H9 (cell line): ENCODE results near the gene PHACTR1. TPM values are rescaled to one million over a fixed set of nuclear protein-coding genes. Genes with fewer than 3 reads are reported as not detected.

Experiments used
- DNase-seq: peaks from one replicate; pipeline ENCODE4 v3.0.0-alpha.2; 2017
- H2AFZ ChIP-seq: one replicate; pipeline ENCODE4 v1.6.1; 2013; ENCODE audit warnings: mild to moderate bottlenecking, low read length, control low read depth, moderate library complexity
- H2AK5ac ChIP-seq: 2 replicates; pipeline ENCODE4 v1.6.1; 2013; ENCODE audit warnings: low read length, control low read depth, mixed read lengths; ENCODE audit not compliant: insufficient read length
- H2BK120ac ChIP-seq: one replicate; pipeline ENCODE4 v1.6.1; 2013; ENCODE audit warnings: low read depth, mild to moderate bottlenecking, low read length, control low read depth, inconsistent platforms; ENCODE audit not compliant: poor library complexity, severe bottlenecking
- H2BK12ac ChIP-seq: 2 replicates; pipeline ENCODE4 v1.6.1; 2013; ENCODE audit warnings: low read length, control low read depth, mixed read lengths, low read depth; ENCODE audit not compliant: insufficient read length
- H2BK15ac ChIP-seq: 2 replicates; pipeline ENCODE4 v1.6.1; 2013; ENCODE audit warnings: low read depth, low read length, control low read depth
- H2BK20ac ChIP-seq: one replicate; pipeline ENCODE4 v1.6.1; 2013; ENCODE audit warnings: low read depth, mild to moderate bottlenecking, low read length, control low read depth, inconsistent platforms; ENCODE audit not compliant: poor library complexity, severe bottlenecking
- H2BK5ac ChIP-seq: 2 replicates; pipeline ENCODE4 v1.6.1; 2013; ENCODE audit warnings: low read length, control low read depth, mixed read lengths; ENCODE audit not compliant: insufficient read length
- H3K14ac ChIP-seq: 2 replicates; pipeline ENCODE4 v1.6.1; 2013; ENCODE audit warnings: low read length, control low read depth; ENCODE audit not compliant: insufficient read depth
- H3K18ac ChIP-seq: 2 replicates; pipeline ENCODE4 v1.6.1; 2013; ENCODE audit warnings: low read depth, mild to moderate bottlenecking, mixed read lengths, low read length, control low read depth; ENCODE audit not compliant: insufficient read length
- H3K23ac ChIP-seq: 2 replicates; pipeline ENCODE4 v1.6.1; 2013; ENCODE audit warnings: low read length, control low read depth, mixed read lengths, low read depth; ENCODE audit not compliant: insufficient read length
- H3K23me2 ChIP-seq: 2 replicates; pipeline ENCODE4 v1.6.1; 2013; ENCODE audit warnings: low read depth, mild to moderate bottlenecking, mixed read lengths, low read length, control low read depth; ENCODE audit not compliant: insufficient read length, poor library complexity, severe bottlenecking
- H3K27ac ChIP-seq: 2 replicates; pipeline ENCODE4 v1.5.1; 2013; ENCODE audit warnings: low read length, control low read depth, mixed read lengths, low read depth; ENCODE audit not compliant: insufficient read length
- H3K27me3 ChIP-seq: 2 replicates; pipeline ENCODE4 v1.6.1; 2013; ENCODE audit warnings: low read length, control low read depth, inconsistent platforms; ENCODE audit not compliant: insufficient read depth
- H3K4ac ChIP-seq: 2 replicates; pipeline ENCODE4 v1.6.1; 2013; ENCODE audit warnings: low read depth, mild to moderate bottlenecking, control low read depth, inconsistent platforms, low read length, moderate library complexity
- H3K4me1 ChIP-seq: 2 replicates; pipeline ENCODE4 v1.6.1; 2013; ENCODE audit warnings: low read length, control low read depth, inconsistent platforms; ENCODE audit not compliant: insufficient read depth
- H3K4me2 ChIP-seq: 2 replicates; pipeline ENCODE4 v1.6.1; 2013; ENCODE audit warnings: low read length, control low read depth, mixed read lengths; ENCODE audit not compliant: insufficient read length, insufficient read depth
- H3K56ac ChIP-seq: 2 replicates; pipeline ENCODE4 v1.6.1; 2013; ENCODE audit warnings: low read depth, mild to moderate bottlenecking, mixed read lengths, low read length, control low read depth; ENCODE audit not compliant: insufficient read length
- H3K79me1 ChIP-seq: 2 replicates; pipeline ENCODE4 v1.6.1; 2013; ENCODE audit warnings: low read depth, mild to moderate bottlenecking, moderate library complexity, low read length, control low read depth, inconsistent platforms; ENCODE audit not compliant: insufficient read depth, poor library complexity, severe bottlenecking
- H3K79me2 ChIP-seq: 2 replicates; pipeline ENCODE4 v1.6.1; 2013; ENCODE audit warnings: low read length, control low read depth, inconsistent platforms; ENCODE audit not compliant: insufficient read depth
- H3K9ac ChIP-seq: 2 replicates; pipeline ENCODE4 v1.6.1; 2013; ENCODE audit warnings: low read length, control low read depth, mixed read lengths; ENCODE audit not compliant: insufficient read length; ENCODE audit errors: extremely low read depth
- H3K9me3 ChIP-seq: one replicate; pipeline ENCODE4 v1.6.1; 2013; ENCODE audit warnings: low read depth, low read length, inconsistent platforms; ENCODE audit not compliant: control insufficient read depth
- H3T11ph ChIP-seq: one replicate; pipeline ENCODE4 v1.6.1; 2013; ENCODE audit warnings: mild to moderate bottlenecking, low read length, control low read depth, inconsistent platforms
- H4K20me1 ChIP-seq: one replicate; pipeline ENCODE4 v1.6.1; 2013; ENCODE audit not compliant: control insufficient read depth, insufficient read length, insufficient read depth
- H4K5ac ChIP-seq: 2 replicates; pipeline ENCODE4 v1.6.1; 2013; ENCODE audit warnings: low read depth, mild to moderate bottlenecking, mixed read lengths, low read length, control low read depth; ENCODE audit not compliant: insufficient read length
- H4K8ac ChIP-seq: replicated peaks from 2 replicates; pipeline ENCODE4 v1.6.1; 2013; ENCODE audit warnings: low read length, control low read depth, mixed read lengths, low read depth; ENCODE audit not compliant: insufficient read length
- H4K91ac ChIP-seq: 2 replicates; pipeline ENCODE4 v1.6.1; 2013; ENCODE audit warnings: low read depth, mild to moderate bottlenecking, moderate library complexity, mixed read lengths, low read length, control low read depth; ENCODE audit not compliant: insufficient read length
- H3K27ac Mint-ChIP-seq, 3 experiments: 2 replicates in 2 of 3; 3 replicates in 1 of 3; pipeline ENCODE4 v1.8.0; 2020 to 2021; ENCODE audit warnings: mixed read lengths in 3 of 3, mild to moderate bottlenecking in 1 of 3, moderate library complexity in 1 of 3
- H3K27me3 Mint-ChIP-seq: 2 replicates; pipeline ENCODE4 v1.8.0; 2021; ENCODE audit warnings: low read depth, mild to moderate bottlenecking, moderate library complexity, mixed read lengths
- H3K36me3 Mint-ChIP-seq, 3 experiments: 2 replicates in 2 of 3; 3 replicates in 1 of 3; pipeline ENCODE4 v1.8.0; 2020 to 2021; ENCODE audit warnings: low read depth in 3 of 3, mixed read lengths in 3 of 3; ENCODE audit not compliant: insufficient read depth in 1 of 3
- H3K4me1 Mint-ChIP-seq, 2 experiments: 2 replicates each; pipeline ENCODE4 v1.8.0; 2020; ENCODE audit warnings: mixed read lengths in 2 of 2
- H3K4me3 Mint-ChIP-seq, 2 experiments: 2 replicates in 1 of 2; 3 replicates in 1 of 2; pipeline ENCODE4 v1.8.0; 2020 to 2021; ENCODE audit warnings: mild to moderate bottlenecking in 2 of 2, mixed read lengths in 2 of 2, moderate library complexity in 1 of 2
- H3K9me3 Mint-ChIP-seq, 2 experiments: 2 replicates in 1 of 2; 3 replicates in 1 of 2; pipeline ENCODE4 v1.8.0; 2020; ENCODE audit warnings: mild to moderate bottlenecking in 2 of 2, mixed read lengths in 2 of 2, moderate library complexity in 1 of 2
- CTCF ChIP-seq: fragments of 200-600 bp; sonication (generic); conservative IDR thresholded peaks from 3 replicates; pipeline ENCODE4 v1.8.0; 2021; ENCODE audit warnings: antibody characterized with exemption, mild to moderate bottlenecking
- WGBS: extraction: QIAGEN DNeasy Blood & Tissue Kit; methylation state at CpG from one replicate; pipeline ENCODE4 v1.1.7; 2013; ENCODE audit warnings: missing lambda C conversion rate, low lambda C conversion rate, mixed read lengths; ENCODE audit not compliant: insufficient read length; ENCODE audit errors: extremely low coverage; 5-methylcytosine and 5-hydroxymethylcytosine counted together
- total RNA-seq: library from RNA; stranded (reverse); gene quantifications from 2 replicates; pipeline ENCODE4 v1.2.1, GENCODE V29; 2021

The PHACTR1 gene
- total RNA-seq, 1 experiment from 2014 or later: 15.9 TPM

DNA sequence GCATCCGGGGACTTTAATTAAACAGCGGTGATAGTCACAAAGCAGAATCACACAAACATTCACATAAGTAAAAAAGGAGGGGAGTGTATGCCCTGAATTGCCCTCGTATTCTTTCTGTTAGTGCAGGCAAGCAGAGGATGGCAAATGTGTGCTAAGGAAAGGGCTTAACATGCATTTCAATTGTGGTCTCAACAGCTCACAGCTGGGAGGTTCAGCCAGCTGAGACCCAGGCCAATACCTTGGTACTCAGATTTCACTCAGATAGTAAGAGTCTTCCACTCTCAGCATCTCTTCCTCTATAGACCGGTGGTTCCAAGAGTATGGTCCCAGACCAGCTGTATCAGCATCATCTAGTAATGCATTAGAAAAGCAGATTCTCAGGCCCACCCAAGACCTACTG, 215.1 kb downstream of the PHACTR1 start:
- Mint-ChIP-seq H3K4me1 (peaks cover 20 to 22% of the 10 kb centered on the region in 2 experiments), H3K27ac (no peak overlapping the region), H3K4me3 (no peak overlapping the region), H3K27me3 (no peaks in the 10 kb centered on the region; the same call in 1 of the 2 replicates), H3K9me3 (no peaks in the 10 kb centered on the region), H3K36me3 (no peaks in the 10 kb centered on the region; a peak in 1 of 7 replicates)
- no peaks in the 10 kb centered on the region for H3K9me3 ChIP-seq
- H2BK15ac ChIP-seq: no peak overlapping the region
- H2BK5ac ChIP-seq: no peak overlapping the region
- no peak overlapping the region for H2AK5ac ChIP-seq
- H3K27ac ChIP-seq: no peak overlapping the region
- no peak overlapping the region for H2BK20ac ChIP-seq
- no peak overlapping the region for H2BK12ac ChIP-seq
- H3K56ac ChIP-seq: no peak overlapping the region
- no peaks in the 10 kb centered on the region for H4K20me1 ChIP-seq
- H2AFZ ChIP-seq: no peak overlapping the region
- H3K4me2 ChIP-seq: no peak overlapping the region
- H3K23me2 ChIP-seq: no peaks in the 10 kb centered on the region
- no peak for TF ChIP-seq CTCF
- H4K8ac ChIP-seq: no peak overlapping the region
- no peak overlapping the region for H3K14ac ChIP-seq
- no peak overlapping the region for H4K91ac ChIP-seq
- H4K5ac ChIP-seq: no peak overlapping the region
- WGBS: no CpG with 5 or more reads among the region's 4 CpGs
- no peaks in the 10 kb centered on the region for H3K79me1 ChIP-seq
- H3K18ac ChIP-seq: no peak overlapping the region
- H3T11ph ChIP-seq: no peak overlapping the region
- DNase-seq: no peak
- no peaks in the 10 kb centered on the region for H3K79me2 ChIP-seq
- no peak overlapping the region for H3K23ac ChIP-seq
- H2BK120ac ChIP-seq: no peak overlapping the region
- no peak overlapping the region for H3K4ac ChIP-seq
- H3K9ac ChIP-seq: no peak overlapping the region
- H3K27me3 ChIP-seq: no peaks in the 10 kb centered on the region
- peaks cover 2% of the 10 kb centered on the region; the same call in 1 of the 2 replicates for H3K4me1 ChIP-seq
